Adrenal gland (tissue), 12 donors: ENCODE results near the gene CHMP2B. TPM values are rescaled to one million over a fixed set of nuclear protein-coding genes. Genes with fewer than 3 reads are reported as not detected.

Experiments
- DNase-seq, 7 donors: peaks; one replicate each; pipeline ENCODE4 v3.0.0-alpha.2; 2019 to 2020
- H3K27ac ChIP-seq, 5 donors: fragments of 200-600 bp; sonication (generic) in 4 of 5; 1 replicate in 3 of 5; 2 replicates in 2 of 5; pipeline versions ENCODE4 v1.5.1 to v1.8.0; 2016 to 2020; ENCODE audit warnings: mild to moderate bottlenecking in 1 of 5
- H3K27me3 ChIP-seq: fragments of 200-600 bp; 2 replicates; pipeline ENCODE4 v1.8.0; 2021
- H3K36me3 ChIP-seq, 2 donors: fragments of 200-600 bp; replicated peaks in 1 of 2; 1 replicate in 1 of 2; 2 replicates in 1 of 2; pipeline versions ENCODE4 v1.5.1 to v1.8.0; 2018 to 2022
- H3K4me1 ChIP-seq, 2 donors: fragments of 200-600 bp; replicated peaks in 1 of 2; 1 replicate in 1 of 2; 2 replicates in 1 of 2; pipeline versions ENCODE4 v1.5.1 to v1.8.0; 2018 to 2021
- H3K4me3 ChIP-seq, 4 donors: fragments of 200-600 bp; sonication (generic) in 3 of 4; one replicate each; pipeline ENCODE4 v1.5.1; 2016 to 2018
- H3K9me3 ChIP-seq, 3 donors: fragments of 200-600 bp; sonication (generic) in 1 of 3; replicated peaks in 1 of 3; 1 replicate in 2 of 3; 2 replicates in 1 of 3; pipeline versions ENCODE4 v1.5.1 to v1.8.0; 2016 to 2021
- POLR2A ChIP-seq, 2 donors: fragments of 450-650 bp; IDR thresholded peaks; one replicate each; pipeline ENCODE4 v1.6.1; 2017; ENCODE audit warnings: antibody characterized with exemption in 2 of 2, mild to moderate bottlenecking in 2 of 2, moderate library complexity in 1 of 2
- WGBS, 4 donors: extraction: QIAGEN DNeasy Blood & Tissue Kit in 2 of 4; methylation state at CpG; one replicate each; pipeline versions ENCODE4 v1.1.5 to v1.1.7; 2013 to 2017; 5-methylcytosine and 5-hydroxymethylcytosine counted together
- intact Hi-C, 2 donors: fragments of 100-400 bp; cut with DNase I; formaldehyde crosslinking; loops; one replicate each; pipeline versions ENCODE4 v1.14.1 to v1.15.0; 2022 to 2023
- polyA plus RNA-seq, 3 donors: library from polyadenylated mRNA; stranded (reverse); fragments of 200-250 nt in 2 of 3; fragments of 350-450 nt in 1 of 3; fragmentation: Illumina TruSeq in 1 of 3; extraction: RNeasy Lipid Tissue Mini Kit (QIAGEN cat#74804) in 1 of 3; gene quantifications; one replicate each; pipeline ENCODE4 v1.2.3, GENCODE V29; 2013 to 2014
- total RNA-seq, 9 donors: library from RNA; depleted of rRNA in 4 of 9; stranded (reverse); fragments of >200 nt in 4 of 9; fragments of 120-200 nt in 1 of 9; fragmentation: NEBNext Ultra II Directional in 1 of 9; extraction: Animal tissue kit (Norgen Biotek cat#: 25700) in 1 of 9; gene quantifications; one replicate each; pipeline versions ENCODE4 v1.1.0 to v1.2.4, GENCODE V29; 2013 to 2023
- TF ChIP-seq, protein P1 (sequence below), 6 experiments: fragments of 450-650 bp in 4 of 6; fragments of 200-600 bp in 2 of 6; sonication (generic) in 1 of 6; IDR thresholded peaks; 1 replicate in 5 of 6; 2 replicates in 1 of 6; pipeline versions ENCODE4 v1.5.1 to v1.8.0; 2016 to 2021; ENCODE audit warnings: antibody characterized with exemption in 6 of 6, mild to moderate bottlenecking in 2 of 6, moderate library complexity in 1 of 6
- donor health status: healthy with polysubstance abuse.
- donor health status: Bipolar disorder and iron deficiency.
- donor health status: DM: yes; HTN: yes; CAD: no.
- donor health status: DM: no; HTN: no; CAD: no.
- donor health status: DM: no; HTN: no; CAD: no.
- donor health status: DM: yes; HTN: yes; CAD: no.

CHMP2B gene
- total and polyA plus RNA-seq, 12 donors, result 10.0 to 50.3 (median 28.4) TPM

DNA sequence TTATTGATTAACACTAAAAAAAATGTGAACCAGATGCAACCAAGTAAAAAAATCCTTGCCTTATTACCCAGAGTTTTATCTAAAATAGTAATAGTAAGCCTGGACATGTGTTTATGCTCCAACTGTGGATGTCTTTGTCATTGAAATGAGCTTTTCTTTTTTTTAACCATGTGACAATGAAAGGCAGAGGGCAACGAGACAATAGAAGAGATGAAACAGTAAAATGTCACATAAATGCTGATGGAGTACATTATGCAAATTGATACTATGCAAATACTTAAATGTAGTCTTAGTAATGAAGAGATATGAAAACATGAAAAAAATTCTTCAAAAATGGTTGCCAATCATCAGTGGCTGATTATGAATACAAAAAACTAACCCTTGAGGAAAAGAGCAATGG, 20.5 kb upstream of the CHMP2B start:
- no peaks in the 10 kb centered on the region for H3K4me1 ChIP-seq
- no peaks in the 10 kb centered on the region for H3K36me3 ChIP-seq
- no peak for TF ChIP-seq POLR2A (IDR thresholded peaks at IDR 0.05)
- TF ChIP-seq, protein P1, sequence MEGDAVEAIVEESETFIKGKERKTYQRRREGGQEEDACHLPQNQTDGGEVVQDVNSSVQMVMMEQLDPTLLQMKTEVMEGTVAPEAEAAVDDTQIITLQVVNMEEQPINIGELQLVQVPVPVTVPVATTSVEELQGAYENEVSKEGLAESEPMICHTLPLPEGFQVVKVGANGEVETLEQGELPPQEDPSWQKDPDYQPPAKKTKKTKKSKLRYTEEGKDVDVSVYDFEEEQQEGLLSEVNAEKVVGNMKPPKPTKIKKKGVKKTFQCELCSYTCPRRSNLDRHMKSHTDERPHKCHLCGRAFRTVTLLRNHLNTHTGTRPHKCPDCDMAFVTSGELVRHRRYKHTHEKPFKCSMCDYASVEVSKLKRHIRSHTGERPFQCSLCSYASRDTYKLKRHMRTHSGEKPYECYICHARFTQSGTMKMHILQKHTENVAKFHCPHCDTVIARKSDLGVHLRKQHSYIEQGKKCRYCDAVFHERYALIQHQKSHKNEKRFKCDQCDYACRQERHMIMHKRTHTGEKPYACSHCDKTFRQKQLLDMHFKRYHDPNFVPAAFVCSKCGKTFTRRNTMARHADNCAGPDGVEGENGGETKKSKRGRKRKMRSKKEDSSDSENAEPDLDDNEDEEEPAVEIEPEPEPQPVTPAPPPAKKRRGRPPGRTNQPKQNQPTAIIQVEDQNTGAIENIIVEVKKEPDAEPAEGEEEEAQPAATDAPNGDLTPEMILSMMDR (IDR thresholded peaks at IDR 0.05), result no peak
- H3K4me3 ChIP-seq, result no peak overlapping the region
- peaks cover 0 to 4% (median 0%) of the 10 kb centered on the region in 3 donors for H3K9me3 ChIP-seq
- no peak for DNase-seq
- intact Hi-C loops, result no loop called here
- no peaks in the 10 kb centered on the region for H3K27me3 ChIP-seq
- WGBS, 4 donors, result 34 to 55% (median 48%) methylated on average over 1 of the region's 1 CpG
- H3K27ac ChIP-seq, result no peak overlapping the region

DNA sequence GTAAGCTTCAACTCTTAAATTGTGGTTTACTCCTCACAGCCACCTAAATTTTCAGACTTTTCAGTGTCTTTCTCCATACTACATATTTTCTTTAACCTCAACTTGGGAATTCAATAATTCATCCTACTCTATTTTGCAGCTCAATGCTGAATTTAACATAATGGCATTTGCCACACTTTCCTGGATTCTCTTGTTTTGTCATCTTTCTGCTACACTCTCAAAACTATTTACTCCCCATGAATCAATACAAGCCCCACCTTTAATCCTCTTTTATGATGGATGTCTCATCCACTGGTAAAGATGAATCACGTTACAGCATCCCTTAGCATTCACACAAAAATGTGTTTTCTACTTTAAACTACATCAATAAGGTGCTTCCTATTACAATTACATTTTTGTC, 19.6 kb upstream of the CHMP2B start:
- H3K36me3 ChIP-seq, result no peaks in the 10 kb centered on the region
- no peak for DNase-seq
- H3K4me1 ChIP-seq, result no peaks in the 10 kb centered on the region
- TF ChIP-seq, protein P1 (IDR thresholded peaks at IDR 0.05), result no peak
- TF ChIP-seq POLR2A (IDR thresholded peaks at IDR 0.05), result no peak
- no peak overlapping the region for H3K27ac ChIP-seq
- H3K27me3 ChIP-seq, result no peaks in the 10 kb centered on the region
- peaks cover 0 to 4% (median 0%) of the 10 kb centered on the region in 3 donors for H3K9me3 ChIP-seq
- WGBS, 4 donors, result 52 to 57% (median 54%) methylated on average over 1 of the region's 1 CpG
- intact Hi-C loops, result no loop called here
- H3K4me3 ChIP-seq, result no peak overlapping the region

DNA sequence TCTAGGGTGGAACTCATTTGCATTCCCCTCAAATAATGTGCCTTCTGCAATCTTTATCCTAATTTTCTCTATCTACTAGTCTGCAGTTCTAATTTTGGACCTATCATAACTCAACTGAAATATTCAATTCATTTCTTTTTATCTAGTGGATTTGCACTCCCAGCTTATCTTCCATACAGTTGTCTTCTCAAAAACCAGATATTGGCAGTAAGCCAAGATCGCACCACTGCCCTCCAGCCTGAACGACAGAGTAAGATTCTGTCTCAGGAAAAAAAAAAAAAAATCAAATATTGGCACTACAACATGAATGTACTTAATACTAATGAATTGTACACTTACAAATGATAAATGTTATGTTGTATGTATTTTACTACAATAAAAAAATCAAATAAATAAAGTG, 18.0 kb upstream of the CHMP2B start:
- TF ChIP-seq POLR2A (IDR thresholded peaks at IDR 0.05), result no peak
- TF ChIP-seq, protein P1 (IDR thresholded peaks at IDR 0.05), result no peak
- no peak for DNase-seq
- Histone ChIP-seq H3K36me3 (no peaks in the 10 kb centered on the region), H3K9me3 (peaks cover 0 to 3% (median 0%) of the 10 kb centered on the region in 3 donors), H3K27me3 (no peaks in the 10 kb centered on the region), H3K4me3 (no peak overlapping the region), H3K4me1 (no peaks in the 10 kb centered on the region), H3K27ac (no peak overlapping the region)
- 15 to 22% (median 20%) methylated on average over 2 of the region's 2 CpGs for WGBS, 4 donors
- intact Hi-C loops, result no loop called here

DNA sequence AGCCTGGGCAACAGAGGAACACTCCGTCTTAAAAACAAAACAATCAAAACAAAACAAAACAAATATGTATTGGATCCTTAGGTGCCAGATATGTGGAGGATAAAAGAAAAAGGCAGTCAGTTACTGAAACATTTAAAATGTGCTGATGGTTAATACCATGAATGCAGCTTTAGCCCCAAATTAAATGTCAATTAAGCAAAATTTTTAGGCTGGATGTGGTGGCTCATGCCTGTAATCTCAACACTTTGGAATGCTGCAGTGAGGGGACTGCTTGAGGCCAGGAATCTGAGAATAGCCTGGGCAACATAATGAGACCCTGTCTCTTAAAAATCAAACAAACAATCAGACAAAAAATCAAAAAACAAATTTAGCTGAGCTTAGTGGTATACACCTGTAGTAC, 8.5 kb upstream of the CHMP2B start:
- intact Hi-C loops, result no loop called here
- DNase-seq, result no peak
- Histone ChIP-seq H3K27me3 (no peaks in the 10 kb centered on the region), H3K36me3 (no peaks in the 10 kb centered on the region), H3K4me3 (no peak overlapping the region), H3K27ac (no peak overlapping the region), H3K4me1 (no peaks in the 10 kb centered on the region), H3K9me3 (no peaks in the 10 kb centered on the region)
- TF ChIP-seq POLR2A (IDR thresholded peaks at IDR 0.05), result no peak
- TF ChIP-seq, protein P1 (IDR thresholded peaks at IDR 0.05), result no peak
- 75 to 89% (median 82%) methylated on average over 1 of the region's 1 CpG for WGBS, 4 donors
